Cerebellar cortex (tissue), 1 donor: Measurements from ENCODE around the gene C2CD4A.

Experiments used
- DNase-seq: peaks from one replicate; pipeline ENCODE4 v3.0.0-alpha.2; 2015; ENCODE audit warnings: low spot score

Gene C2CD4A

DNA sequence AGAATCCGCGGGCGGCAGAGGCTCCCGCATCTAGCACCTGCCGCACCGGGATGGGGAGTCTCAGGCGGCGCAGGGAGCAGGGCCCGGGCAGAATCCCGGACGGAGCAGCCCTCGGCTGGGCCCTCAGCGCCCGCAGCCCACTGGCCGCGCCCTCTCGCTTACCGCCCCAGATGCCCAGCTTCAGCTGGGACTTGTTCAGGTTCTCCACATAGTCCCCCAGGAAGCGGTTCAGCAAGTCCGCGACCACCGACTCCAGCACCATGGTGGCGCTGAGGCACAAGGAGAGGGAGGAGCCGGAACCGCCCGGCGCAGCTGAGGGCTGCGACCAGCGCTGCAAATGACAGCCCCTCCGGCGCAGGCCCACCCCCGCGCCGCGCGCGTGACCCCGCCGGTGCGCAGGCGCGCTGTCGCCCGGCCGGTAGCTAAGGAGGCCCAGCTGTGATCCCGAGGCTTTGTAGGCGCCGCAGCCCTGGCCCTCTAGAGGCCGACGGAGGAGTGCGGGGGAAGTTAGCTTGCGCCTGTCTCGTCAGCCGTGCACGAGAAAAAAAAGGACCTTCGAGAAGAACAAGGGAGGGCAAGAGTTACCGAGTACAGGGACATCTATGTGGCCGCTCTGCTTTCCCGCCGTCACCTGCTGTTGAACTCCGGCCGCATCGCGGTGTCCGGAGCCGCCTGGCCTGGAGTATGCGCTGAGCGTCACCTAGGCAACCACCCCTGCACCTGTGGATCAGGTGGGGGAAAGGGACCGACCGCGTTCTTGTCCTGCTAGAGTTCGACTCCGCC lies 6.5 kb upstream of the C2CD4A start, which contains the start of gene VPS13C:
TSS of gene VPS13C (minus strand) at position 335 of the 783 bp plus-strand sequence. CDS start at position 262, 73 bp downstream.
- DNase-seq = peak; percentile 92

DNA sequence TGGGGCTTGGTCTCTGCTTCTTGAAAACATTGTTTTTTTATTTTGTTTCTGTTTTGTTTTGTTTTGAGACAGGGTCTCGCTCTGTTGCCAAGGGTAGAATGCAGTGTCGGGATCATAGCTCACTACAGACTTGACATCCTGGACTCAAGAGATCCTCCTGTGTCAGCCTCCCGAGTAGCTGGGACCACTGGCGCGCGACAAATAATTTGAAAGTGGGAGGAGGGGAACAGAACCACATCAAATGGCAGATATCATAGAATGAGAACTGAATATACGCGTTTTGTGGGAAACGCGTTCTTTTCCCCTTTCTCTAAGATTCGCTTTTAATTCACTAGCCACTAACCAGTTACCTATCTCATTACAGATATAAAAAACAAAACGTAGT lies 5.9 kb upstream of the C2CD4A start:
- DNase-seq = no peak

DNA sequence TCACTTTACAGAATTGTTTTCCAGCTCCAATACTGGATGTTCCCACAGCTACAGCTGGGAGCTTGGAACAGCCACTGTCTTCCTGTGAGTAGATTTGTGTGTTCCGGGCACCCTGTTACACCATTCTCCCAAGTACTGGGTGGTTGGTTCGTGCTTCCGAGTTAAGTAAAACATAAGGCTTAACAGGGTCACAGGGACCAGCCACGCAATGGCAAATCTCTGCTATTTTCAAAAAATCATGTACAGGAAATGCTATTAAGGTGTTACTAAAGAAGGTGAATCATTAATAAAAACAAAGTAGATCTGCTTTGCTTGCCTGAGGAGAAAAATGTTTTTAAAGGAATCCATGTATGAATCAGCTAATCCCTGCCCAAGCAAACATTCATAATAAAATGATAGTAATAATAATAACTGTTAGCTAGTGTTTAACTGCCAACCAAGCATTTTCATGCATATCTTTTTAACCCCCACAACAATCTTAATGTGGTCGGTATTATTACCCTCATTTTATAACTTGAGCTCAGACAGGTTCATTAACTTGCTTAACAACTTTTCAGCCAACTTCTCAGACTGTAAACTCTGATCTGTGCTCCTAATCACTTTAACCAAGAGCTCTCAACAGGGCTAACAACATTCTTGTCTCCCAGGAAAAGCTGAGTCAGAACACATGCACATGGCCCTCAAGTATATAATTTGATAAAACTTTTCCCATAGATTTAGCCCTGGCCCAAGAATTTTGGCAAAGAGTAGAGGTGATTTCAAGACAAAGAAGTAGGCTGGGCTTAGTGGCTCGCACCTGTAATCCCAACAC lies 2.7 kb upstream of the C2CD4A start:
- no peak for DNase-seq

DNA sequence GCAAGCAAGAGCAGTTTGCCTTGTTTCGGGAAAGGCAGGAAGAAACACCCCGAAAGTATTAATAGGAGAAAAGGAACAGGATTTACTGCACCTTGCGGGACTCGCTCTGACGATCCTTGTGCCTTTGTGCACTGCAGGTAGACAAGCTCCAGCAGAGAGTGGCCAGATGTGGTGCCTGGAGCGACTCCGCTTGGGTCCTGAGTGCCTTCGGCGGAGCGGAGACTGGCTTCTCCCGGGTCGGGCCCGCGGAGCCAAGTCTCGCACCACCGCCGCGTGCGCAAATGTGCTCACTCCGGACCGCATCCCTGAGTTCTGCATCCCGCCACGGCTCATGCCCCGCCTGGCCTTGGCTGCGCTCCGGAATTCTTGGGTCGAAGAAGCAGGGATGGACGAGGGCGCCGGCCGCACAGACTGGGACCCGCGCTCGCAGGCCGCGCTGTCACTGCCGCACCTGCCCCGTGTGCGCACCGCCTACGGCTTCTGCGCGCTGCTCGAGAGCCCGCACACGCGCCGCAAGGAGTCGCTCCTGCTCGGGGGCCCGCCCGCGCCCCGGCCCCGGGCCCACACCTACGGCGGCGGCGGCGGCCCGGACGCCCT lies 769 bp downstream of the C2CD4A start:
- DNase-seq = peak; percentile 47

DNA sequence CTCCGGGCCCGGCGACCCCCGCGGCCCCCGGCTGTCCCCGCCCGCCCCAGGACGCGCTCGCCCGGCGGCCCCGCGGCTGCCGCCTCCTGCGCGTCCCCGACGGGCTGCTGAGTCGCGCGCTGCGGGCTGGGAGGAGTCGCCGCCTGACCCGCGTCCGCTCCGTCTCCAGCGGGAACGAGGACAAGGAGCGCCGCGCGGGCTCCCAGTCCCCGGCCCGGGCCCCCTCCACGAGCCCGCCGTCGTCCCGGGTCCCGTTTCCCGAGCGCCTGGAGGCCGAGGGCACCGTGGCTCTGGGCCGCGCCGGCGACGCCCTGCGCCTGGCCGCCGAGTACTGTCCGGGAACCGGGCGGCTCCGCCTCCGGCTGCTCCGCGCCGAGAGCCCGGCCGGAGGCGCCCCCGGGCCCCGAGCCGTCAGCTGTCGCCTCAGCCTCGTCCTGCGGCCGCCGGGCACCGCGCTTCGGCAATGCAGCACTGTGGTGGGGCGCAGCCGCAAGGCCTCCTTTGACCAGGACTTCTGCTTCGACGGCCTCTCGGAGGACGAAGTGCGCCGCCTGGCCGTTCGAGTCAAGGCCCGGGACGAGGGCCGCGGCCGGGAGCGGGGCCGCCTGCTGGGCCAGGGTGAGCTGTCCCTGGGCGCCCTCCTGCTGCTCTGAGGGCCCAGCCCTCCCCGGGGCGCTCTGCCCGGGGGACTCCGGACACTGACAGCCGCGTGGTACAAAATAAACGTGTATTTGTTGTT lies 1.5 kb downstream of the C2CD4A start:
- DNase-seq = no peak

DNA sequence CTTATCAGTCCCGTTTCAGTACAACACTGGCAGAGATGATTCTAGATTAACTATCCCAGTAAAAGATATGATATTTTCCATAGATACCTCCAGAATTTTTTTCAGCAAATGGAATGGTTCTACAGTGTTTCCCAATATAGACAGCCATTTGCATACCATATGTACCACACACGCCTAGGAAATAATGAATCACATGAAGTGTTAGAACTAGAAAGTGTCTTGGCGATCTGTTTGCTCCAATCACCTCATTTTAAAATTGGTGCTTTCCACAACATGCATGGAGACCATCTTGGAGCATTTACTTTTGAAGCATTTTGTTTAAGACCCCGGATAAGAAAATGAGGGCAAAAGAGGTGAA lies 2.0 kb downstream of the C2CD4A start:
- DNase-seq = no peak

DNA sequence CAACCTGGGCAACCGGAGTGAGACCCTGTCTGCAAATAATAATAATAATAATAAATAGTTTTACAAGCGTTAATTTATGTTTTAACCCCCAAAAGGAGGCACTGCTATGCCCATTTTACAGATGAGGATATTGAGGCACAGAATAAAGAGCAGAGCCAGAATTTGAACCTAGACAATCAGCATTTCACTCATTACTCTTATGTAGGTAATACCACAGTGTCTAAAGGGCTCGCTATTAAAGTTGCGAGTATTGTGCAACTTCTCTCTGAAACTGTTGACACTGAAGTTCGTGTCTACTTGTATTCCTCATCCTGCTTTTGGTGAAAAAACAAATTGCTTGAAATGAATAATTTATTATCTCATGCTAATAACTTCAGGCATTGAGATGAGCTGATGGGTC lies 2.8 kb downstream of the C2CD4A start:
- DNase-seq = no peak

DNA sequence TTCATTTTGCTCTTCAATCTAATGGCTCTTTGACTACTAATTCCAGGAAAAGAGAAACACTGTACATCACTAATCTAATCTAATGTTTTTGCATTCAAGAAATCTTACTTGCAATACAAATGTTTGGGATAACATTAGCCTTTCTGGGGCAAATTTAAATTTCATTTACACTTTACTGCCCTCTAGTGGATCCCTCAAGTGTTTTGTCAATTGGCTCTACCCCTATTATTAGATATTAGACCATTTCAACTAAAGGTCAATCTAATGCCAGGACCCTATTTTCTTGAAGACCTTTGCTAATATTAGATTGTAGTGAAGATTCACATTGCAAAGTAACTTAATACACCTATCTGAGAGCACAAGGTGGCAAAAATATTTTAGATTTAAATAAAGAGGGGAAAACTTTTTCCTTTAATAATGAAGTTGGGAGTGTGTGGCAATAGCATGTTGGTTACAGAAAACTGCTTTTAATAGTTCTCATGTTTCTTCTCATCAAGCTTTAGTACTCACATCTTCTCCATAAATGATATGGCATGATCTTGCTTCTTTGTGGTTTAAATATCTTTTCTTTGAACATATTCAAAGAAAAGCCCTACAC lies 5.0 kb downstream of the C2CD4A start:
- DNase-seq = peak; percentile 69

DNA sequence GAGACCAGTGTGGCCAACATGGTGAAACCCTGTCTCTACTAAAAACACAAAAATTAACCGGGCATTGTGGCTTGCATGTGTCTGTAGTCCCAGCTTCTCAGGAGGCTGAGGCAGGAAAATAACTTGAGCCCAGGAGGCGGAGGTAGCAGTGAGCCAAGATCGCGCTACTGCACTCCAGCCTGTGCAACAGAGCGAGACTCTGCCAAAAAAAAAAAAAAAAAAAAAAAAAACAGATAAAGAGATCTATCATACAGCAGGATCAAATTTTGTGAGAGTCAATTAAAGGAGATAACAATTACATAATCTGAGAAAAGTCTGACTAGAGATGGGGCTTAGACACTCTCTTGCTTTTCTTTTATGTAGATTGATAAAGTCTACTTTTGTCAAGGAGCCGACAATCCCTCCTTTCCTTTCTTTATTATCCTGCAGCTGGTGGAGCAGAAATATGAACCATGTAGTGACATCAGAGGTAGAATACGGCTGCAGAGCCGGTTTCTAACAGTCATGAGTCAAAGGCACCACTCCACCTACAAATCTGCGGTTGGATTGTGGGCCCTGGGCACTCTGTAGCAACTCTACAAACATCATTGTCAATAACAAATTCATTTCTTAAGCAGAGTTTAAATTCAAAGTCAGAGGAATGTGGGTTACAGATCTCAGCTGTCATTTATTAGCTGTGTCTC lies 9.0 kb downstream of the C2CD4A start:
- no peak for DNase-seq

DNA sequence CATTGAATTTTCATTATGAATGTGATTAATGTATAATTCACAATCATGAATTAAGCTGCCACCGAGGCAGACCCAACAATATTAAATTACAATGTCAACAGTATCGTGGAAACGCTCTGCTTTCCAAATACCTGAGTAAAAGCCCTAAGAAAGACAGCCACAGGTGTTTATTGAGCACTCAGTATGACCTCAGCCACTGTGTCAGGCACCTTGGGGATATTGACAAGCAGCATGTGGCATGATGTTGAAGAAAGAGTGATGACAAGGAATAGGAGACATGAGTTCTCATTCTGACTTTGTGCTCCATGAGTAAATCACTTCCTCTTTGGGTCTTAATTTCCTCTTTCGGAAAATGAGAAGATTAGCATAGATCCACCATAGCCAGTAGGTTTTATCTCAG lies 12.8 kb downstream of the C2CD4A start:
- DNase-seq = no peak

DNA sequence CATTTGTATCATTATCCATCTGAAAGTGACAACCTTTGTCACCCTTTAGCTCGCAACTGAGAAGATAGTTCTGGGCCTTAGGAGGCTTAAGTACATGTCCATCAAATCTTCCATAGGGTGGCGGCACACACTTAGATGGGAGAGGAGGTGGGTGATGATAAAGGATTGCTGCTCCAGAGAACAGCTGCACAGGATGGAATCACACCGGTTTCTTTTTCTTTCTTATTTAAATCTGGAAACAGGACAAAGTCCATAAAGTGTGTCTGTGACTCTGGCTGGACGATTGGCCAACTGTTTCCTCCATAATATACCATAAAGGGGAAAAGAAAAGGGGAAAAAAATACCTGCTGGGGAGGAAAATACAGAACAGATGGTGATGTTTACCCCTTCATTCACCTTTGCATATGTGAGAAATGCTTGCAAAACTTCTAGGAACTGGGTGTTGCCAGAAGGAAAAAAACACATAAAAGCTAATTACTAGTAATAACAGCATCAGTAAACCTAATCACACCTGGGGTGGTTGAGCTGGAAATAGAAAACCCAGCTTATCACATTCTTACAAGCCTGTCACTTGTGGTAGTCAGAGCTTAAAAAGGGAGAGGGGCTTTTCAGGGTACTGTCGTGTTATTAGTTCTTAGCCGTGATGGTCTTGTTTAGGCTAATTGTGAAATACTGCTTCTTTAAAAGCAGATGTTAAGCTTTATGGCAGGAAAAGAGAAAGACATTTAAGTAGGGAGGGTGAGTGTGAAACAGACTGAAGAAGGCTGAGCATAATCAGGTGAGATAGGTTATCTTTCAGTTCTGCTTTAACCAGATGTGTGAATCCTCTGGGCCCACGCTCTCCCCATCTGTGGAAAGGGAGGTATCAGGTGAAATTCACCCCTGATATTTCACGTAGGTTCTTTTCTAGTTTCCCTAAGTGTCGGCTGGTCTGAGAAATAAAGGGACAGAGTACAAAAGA lies 16.7 kb downstream of the C2CD4A start:
- DNase-seq = no peak

DNA sequence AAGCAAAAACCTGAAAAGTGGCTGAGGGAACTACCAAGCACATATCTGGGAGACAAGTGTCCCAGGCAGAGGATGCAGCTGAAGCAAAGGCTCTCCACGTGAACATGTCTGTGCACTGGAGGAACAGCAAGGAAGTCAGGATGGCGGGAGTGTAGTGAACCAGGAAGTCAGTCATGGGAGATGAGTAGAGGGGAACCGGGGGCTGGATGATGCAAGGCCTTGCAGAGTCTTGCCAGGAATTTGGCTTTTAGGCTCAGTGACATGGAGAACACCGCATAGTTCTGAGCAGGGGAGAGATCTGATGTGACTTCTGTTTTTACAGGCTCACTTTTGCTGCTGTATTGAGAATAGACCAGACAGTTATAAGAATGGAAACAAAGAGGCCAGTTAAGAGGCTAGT lies 19.0 kb downstream of the C2CD4A start:
- DNase-seq = no peak

DNA sequence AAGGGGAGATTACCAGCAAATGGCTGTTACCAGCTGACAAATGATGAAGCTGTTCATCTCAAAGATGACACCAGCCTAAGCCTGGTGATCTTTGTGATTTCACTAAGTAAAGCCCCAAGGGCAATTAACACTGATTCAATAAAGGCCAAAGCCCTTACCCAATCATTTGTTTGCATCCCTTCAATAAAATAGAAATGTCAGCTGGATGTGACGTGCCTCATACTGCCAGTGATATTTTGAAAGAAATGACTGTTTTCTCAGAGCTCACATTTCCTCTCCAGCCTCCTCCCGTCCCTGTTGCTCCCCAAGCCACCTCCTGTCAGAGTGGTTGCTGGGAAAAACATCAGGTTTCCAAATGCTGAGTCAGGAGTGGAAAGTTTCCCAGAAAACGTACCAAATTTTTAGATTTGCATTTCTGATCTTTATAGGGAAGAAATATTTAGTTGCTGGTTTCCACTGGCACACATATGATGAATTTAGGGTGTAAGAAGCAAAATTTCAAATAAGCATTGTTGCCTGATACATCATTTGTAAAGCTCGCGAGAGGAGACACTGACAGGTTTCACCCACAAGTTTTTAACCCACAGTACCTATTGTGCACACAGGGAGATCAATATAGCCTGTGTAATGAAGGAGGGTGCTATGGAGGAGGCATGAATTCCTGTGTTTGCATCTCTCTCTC lies 21.0 kb downstream of the C2CD4A start:
- DNase-seq = no peak

DNA sequence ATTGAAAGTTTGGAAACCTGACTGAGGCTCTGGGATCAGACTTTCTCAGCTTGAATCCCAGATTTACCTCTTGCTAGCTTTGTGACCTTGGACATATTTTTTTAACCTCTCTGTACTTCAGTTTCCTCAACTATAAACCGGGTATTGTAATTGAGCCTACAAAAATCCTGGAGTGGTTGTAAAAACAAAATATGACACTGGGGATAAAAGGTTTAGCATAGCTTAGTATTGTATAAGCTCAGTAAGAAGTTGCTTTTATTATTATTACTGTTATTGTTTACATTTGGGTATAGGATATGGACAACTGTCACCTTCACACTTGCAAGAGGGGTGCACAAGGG lies 21.5 kb downstream of the C2CD4A start:
- DNase-seq = no peak

DNA sequence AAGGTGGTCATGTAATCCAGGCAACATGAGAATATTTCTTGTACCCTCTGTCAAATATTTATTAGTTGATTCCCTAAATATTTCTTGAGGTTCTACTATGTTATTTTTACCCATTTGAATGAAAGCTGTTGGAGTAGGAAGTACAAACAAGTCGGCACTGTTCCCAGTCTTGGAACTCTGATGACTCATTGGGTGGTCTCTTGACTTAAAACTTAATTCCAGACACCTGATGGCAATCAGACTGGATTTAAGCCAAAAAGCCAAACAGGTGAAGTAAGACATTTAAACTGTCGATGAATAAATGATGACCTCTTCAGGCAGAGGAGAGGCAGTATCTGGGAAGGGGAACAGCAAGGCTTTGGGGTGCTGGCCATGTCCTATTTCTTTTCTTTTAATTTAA lies 22.8 kb downstream of the C2CD4A start:
- DNase-seq = no peak

DNA sequence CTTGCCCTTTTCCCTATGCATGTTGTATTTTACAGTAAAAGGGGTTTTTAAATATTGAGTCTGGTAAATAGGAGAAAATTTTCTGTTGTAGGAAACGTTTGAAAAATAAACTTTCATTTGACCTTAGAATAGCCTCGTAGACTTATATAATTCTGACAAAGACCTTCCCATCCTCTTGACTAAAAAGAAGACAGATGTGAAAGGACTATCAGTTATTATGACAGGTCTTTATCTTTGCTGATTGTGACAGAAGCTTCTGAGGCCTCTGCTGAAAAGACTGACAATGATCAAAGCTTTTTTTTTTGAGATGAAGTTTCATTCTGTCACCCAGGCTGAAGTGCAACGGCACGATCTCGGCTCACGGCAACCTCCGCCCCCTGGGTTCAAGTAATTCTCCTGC lies 24.2 kb downstream of the C2CD4A start:
- no peak for DNase-seq

DNA sequence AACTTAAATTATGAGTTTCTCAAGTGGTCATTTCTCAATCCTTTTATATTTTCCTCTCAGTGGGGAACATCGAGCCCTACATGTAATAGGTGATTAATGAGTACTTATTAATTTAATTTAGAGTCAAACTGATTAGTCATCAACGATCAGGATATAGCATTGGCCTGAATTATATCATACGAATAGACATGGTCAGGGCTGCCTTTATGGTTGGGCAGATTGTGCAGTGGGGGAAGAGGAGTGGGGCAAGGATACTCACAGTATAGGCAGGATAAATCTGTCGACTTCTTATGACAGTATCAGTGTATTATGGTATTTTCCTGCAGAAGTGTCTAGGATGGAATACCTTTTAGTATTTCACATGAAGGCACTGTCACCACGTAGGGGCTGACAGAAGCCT lies 27.0 kb downstream of the C2CD4A start:
- DNase-seq = no peak

DNA sequence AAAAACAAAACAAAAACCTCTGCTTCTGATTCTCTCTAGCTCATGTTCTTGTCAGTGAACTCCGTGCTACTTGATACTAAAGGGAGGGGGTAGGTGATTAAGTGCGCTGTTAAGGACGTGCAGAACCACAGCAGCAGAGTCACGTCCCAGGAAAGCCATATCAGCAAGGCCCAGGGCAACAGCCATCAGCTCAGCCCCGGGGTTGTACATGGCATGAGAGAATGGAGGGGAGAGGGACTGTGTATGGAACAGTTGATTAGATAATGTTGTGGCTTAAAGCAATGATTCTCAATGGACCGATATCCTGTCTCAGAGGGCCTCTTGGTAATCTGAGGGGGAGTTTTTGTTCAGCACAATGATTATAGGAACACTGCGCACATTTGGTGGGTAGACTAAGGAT lies 27.6 kb downstream of the C2CD4A start:
- no peak for DNase-seq

DNA sequence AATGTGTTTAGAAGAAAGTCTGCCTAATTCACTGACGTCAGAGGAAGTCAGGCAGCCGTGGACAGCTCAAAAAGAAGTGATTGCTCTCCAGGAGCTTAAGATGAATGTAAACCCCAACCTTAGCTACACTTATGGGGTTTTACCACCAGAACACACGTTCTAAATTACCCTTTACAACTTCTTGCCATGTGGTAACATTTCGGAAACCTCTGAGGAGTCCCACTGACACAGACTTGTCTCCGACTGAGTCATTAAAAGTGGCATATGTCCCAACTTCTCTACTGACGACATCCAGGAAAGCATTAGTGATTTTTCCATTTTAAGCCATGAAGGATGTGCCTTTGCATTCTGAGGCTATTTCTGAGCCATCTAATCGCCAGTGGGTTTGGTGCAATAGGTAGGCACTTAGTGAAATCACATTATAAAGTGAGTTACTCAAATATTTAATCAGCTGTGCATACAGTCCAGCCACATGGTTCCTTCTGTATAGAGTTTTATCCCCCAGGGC lies 32.4 kb downstream of the C2CD4A start:
- no peak for DNase-seq

DNA sequence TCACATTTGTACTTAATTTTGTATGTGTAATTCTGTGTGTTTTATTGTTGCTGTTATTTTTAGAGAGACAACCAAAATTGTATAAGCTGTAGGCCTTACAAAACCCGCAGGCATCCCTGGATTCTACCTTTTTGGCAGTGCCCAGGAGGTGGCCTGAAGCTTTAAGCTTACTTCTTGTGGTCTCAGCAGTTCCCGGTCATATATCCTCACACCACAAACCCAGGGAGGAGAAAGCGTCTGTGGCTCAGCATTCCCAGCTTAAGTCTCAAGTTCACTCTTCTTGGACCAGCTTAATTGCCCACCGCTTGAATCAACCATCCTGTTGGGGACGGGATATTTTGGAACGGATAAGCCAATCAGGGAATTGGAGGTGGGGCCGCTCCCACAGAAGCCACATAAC lies 36.7 kb downstream of the C2CD4A start:
- DNase-seq = no peak
